ENCODE data around the gene HNMT.

GRCh38 chr2:137935591-137935990 lies 28.7 kb upstream of the HNMT start:
- TF ChIP-seq POLR2A (IDR thresholded peaks at IDR 0.05) (no peak), CTCF (IDR thresholded peaks at IDR 0.05) (no peak)
